GM10847 (cell line): ENCODE measurements around the gene PIK3R2.

Experiments
- POLR2A ChIP-seq: IDR thresholded peaks from 2 replicates; pipeline ENCODE4 v1.6.1; 2011; ENCODE audit not compliant: insufficient read length; ENCODE audit errors: extremely low read depth

PIK3R2 gene

DNA sequence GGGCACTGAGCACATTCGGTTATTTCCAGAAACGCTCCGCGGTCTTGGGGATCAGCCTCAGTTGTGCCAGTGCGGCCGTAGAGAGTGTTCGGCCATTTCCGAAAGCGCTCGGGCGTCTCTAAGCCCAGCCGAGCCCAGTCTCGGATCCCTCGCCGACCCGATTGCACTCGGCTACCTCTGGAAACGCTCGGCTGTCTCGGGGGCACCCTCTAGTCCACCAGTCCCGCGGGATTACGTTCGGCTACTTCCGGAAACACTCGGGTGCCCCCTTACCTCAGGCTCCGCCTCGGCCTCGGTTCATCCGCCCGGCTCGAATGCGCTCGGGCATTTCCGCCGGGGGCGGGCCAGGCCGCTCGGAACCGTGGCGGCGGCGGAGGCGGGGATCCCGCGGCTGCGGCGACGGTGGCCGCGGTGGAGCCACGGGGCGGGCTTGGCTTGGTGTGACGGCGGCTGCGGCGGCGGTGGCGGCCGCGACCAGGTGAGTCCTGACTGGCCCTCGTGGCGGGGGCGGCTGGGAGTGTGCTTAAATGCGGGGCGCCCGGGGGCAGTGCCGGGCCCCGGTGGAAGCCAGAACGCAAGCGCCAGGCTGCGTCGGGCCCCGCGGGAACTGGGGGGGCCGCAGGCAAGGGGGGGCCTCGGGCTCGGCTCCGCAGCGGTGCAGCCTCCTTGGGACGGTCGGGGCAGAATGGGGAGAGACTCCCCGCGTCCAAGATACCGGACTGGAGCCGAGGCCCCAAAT is at the start of gene PIK3R2:
PIK3R2 (plus strand) TSS at position 347 of the 739 bp plus-strand sequence. CDS start 2,717 bp downstream, outside the sequence.
- no peak for TF ChIP-seq POLR2A

DNA sequence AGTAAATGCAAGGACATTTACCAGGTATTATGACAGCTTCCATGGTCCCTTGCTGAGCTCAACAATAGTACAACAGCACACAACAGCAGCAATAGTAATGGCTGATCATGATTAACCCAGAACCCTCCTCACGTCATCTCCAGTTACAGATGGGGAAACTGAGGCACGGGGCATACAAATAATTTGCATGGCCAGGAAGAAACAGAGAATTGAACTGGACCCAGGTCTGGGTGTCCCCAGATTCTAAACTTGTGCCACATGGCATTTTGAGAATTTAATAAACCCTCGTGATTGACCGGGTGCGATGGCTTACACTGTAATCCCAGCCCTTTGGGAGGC is 48.2 kb upstream of the PIK3R2 start:
- TF ChIP-seq POLR2A = no peak

DNA sequence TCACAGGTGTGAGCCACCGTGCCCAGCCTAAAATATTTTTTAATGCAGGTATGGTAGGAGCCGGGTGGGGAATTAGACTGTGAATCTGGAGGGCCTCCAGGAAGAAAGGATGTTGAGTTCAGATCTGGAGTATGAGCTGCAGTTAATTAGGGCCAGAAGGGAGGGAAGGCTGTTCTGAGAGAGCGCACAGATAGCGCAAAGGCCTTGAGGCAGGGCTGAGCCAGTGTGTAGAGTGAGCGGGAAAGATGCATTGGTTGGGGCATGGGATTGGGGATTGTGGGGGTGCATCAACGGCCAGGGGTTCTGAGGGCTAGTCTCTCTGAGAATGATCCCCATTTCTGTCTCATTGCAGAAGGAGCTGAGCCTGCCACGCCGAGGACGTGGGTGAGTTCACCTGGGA is 45.7 kb upstream of the PIK3R2 start:
- TF ChIP-seq POLR2A = no peak

DNA sequence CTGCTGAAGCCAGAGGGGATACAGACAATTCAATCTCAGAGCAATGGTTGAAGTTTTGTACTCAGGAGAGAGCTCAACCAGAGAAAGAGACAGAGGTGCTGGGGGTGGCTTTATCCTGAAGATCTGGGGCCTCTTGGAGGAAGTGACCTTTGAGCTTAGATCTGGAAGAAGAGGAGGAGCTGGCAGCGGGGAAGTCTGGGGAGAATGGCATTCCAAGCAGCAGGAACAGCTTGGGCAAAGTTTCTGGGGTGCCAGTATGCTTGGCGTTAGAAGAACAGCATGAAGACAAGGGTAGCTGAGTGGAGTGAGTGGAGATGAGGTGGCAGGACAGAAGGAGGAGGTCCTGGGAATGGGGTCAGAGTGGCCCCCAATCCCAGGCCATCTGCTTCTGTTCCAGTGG is 44.1 kb upstream of the PIK3R2 start:
- no peak for TF ChIP-seq POLR2A

DNA sequence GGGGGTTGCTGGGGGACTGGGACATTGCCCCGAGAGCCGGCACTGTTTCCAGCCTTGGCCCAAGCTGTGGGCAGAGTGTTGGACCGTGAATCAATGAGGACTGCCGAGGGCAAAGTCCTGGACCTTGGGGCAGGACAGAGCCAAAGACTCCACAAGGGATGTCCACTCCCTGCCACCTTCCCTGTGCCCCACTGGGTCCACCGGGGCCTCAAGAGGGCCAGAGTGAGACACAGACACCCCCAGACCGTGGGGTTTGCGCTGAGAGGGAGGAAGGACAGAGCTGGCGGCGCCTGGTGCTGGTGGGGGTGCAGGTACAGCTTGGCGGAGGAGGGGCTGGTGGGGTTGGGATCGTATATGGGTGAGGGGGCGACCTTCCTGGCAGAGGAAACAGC is 43.6 kb upstream of the PIK3R2 start:
- TF ChIP-seq POLR2A = no peak

DNA sequence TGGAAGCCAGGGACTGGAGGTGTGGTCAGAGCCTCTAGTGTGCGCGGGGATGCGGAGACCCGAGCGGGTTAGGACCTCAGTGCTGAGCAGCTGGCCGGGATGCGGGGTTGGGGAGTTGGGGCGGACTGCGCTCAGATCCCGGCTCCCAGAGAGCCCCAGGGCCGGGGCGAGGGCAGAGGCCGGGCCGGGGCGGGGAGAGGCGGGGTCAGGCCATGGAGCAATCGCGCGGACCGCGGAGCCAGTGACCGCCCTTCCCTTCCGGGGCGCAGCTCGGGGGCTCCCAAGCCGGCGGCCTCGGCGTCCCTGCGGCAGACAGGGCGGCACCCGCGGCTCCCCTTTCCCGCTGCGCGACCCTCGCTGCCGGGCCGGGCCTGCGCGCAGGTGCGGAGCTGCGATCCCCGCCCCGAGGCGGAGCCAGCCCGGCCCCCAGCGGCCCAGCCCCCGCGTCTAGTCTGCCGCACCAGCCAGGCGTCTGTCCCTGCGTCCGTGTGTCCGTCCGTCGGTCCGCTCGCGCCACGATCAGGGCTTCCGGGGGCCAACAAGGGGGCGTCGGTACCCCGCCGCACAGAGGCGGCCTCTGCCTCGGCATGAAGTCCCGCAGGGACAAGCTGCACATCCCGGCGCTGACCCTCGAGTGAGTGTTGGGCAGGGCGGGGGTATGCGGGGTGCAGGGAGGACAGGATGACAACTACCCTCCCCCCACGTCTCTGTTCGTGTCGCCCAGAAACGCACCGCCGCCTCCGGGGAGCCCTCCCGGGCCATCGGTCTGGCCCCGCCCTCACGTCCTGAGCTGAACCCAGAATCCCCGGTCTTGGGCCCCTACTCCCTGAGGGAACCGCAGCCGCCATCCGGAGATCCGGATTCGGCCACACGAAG is 43.0 kb upstream of the PIK3R2 start:
- TF ChIP-seq POLR2A = peak; percentile 4

DNA sequence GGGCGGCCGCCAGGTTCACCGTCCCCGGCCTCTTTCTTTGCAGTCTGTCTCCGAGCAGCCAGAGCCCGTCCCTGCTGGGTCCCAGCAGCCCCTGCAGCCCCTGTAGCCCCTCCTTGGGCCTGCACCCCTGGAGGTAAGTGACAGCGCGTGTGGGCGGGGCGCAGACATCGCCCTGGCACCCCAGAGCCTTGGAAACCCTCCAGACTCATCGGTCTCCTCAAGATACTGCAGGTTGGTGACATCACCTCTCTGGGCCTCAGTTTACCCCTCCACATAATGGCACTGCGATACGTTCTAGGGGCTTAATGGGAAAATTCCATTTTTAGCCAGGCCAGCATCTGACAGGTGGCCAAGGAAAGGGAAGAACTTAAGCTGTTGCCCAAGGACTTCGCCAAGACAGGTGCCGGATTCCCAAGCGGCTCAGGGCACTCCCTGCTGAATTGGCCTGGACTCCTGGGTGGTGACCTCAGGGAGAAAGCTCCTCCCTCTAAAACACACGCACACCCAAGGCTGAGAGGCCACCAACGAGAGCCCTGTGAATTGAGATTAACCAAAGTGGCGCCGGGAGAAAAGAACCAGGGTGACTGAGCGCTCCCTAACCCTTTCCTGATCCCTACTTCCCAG is 42.2 kb upstream of the PIK3R2 start:
- no peak for TF ChIP-seq POLR2A

DNA sequence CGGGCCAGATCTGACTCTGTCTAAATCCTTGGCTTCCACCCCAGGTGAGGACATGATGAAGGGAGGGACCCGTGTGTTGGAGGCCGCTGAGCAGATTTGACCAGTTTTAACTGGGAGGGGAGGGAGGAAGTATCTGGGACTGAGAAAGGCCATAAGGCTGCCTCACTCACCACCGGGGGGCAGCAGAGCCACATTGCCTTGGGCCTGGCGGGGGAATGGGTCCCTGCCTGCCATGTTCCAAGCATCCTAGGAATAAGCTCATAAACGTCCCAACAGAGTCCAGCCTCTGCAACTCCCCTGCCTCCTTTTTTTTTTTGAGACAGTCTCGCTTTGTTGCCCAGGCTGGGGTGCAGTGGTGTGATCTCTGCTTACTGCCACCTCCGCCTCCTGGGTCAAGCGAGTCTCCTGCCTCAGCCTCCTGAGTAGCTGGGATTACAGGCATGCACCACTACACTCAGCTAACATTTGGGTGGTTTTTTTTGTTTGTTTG is 39.9 kb upstream of the PIK3R2 start:
- no peak for TF ChIP-seq POLR2A

DNA sequence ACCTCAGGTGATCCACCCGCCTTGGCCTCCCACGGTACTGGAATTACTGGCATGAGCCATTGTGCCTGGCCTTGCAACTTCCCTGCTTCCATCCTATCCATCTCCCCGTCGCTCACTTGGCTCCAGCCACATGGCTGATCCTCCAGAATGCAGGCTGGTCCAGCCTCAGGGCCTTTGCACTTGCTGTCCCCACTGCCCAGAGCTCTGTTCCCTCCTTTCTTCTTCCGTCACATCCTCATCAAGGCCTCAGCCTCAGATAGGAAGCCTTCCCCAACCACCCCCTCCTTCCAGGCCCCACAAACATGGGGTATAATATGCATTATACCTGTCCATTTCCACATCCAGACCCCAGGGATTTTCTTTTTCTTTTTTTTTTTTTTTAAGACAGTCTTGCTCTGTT is 39.1 kb upstream of the PIK3R2 start:
- TF ChIP-seq POLR2A = no peak

DNA sequence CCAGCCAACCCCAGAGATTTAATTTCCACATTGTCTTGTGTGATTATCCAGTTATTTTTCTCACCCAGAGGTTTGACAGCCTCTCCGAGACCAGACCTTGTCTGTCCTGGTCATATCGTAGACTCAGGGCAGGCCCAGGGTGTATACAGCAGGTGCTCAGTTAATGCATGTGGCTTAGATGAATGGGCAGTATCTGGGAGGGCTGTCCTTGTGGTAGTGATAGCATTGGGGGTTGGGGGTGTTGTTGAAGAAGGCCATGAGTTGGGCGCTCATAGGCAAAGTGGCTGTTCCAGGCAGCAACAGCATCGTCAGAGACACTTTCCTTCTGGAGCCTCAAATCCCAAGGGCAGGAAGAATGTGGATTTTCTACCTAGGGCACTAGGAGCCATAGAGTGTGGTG is 38.5 kb upstream of the PIK3R2 start:
- no peak for TF ChIP-seq POLR2A

DNA sequence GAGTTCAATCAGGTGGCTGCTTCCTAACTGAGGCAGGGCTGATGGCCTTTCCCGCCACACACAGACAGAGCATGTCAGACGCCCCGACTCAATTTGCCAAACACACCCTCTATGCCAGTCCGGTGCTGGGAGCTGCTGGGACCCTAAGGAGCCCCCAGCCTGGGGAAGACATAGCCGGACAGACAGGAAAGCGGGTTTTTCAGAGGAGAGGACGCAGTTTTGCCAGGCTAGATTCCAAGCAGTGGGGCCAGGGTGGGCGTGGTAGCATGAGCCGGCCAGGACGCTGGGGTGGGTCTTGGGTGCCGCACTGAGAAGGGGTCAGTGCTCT is 35.6 kb upstream of the PIK3R2 start:
- no peak for TF ChIP-seq POLR2A

DNA sequence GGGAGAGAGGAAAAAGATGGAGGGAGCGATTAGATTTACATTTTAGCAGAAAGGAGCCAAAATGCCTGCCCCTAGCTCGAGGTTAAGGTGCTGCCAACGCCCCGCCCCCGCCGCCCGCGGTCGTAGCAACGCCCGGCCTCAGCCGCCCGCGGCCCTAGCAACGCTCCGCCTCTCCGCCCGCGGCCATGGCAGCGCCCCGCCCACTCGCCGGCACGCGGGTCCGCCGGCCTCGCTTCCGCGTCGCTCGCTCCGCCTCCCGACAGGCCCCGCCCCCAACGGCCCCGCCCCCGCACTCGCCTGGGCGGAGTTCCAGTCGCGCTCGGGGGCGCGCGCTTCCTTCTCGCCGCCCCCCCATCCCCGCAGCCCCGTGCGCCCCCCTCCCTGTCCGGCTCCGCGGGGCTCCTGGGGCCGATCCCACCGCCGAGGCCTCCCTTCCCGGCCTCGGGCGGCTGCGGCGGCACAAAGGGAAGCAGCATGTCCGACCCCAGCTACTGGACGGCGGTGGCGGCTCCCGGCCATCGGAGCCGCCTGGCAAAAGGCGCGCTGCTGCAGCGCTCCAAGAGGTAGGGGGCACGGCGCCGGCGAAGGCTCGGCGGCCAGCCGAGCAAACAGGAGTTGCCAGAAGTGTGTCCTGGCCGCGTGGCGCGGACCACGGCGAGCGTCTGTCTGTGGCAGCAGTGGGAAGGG is 35.1 kb upstream of the PIK3R2 start:
- no peak for TF ChIP-seq POLR2A

DNA sequence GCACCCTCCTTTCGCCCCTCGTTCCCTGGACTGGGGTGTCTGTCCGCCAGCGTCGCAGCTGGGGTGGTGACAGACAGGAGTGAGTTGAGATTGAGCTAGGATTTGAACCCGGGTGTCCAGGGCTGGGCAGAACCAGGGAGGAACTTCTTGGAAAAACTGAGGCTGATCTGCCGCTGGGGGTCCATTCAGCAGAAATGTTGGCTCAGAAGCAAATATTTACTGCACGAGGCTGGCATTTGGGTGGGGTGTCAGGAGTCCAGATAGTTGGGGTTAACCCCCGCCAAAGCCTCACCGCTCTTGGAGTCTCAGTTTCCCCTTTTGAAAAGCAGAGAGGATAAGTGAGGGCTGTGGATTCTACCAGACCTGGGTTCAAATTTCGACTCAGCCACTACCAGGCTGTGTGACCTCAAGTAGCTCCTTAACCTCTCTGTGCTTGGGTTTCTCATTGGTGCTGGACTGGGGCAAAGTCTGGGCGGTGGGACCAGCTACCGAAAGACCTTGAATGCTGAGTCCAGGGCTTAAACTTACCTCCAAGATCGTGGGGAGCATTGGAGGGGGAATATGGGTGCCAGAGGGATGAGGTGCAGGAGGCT is 34.4 kb upstream of the PIK3R2 start:
- no peak for TF ChIP-seq POLR2A

DNA sequence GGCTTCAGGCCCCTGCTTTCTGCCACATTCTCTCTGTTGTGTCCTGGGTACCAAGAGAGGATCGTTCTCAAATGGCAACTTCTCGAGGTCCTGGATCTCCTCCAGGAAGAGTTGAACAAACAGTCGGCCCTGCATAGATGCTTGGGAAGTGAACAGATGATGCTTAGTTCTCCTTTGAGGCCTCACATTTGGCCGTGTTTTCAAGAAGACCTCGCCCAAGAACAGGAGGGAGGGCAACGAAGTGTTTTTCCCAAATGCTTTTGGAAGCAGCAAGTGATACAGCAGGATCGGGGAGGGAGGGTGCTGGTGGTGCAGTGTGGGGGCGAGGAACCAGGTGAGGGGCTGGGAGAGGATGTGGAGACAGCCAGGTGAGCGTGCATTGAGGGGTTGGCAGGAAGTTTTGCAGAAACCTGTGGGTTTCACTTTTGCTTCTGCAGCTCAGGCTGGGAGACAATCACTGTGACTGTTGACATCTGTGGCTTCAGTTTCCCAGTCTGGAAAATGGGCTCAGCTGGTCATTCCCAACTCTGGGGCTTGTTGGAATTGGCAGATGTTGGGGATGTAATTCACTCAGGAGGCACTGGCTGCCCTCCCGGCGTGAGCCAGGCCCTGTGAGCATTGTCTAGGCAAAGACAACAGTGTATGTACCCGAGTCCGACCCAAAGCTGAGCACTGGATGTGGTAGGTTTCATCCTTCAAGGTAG is 33.8 kb upstream of the PIK3R2 start:
- no peak for TF ChIP-seq POLR2A
